Cortex of kidney (tissue), 1 donor: Measurements from ENCODE around the gene UBXN10.
"Not testable (repeated sequence)": the region's sequence is repeated elsewhere in the genome, so short reads cannot be mapped to it uniquely, and the experiment has no call there.

ENCODE experiments used
- DNase-seq: peaks from one replicate; lab custom pipeline; 2025; lab: John Stamatoyannopoulos, UW

UBXN10 gene

GRCh38 chr1:20200966-20201365, 15.1 kb downstream of the UBXN10 start:
- no peak for DNase-seq

DNA sequence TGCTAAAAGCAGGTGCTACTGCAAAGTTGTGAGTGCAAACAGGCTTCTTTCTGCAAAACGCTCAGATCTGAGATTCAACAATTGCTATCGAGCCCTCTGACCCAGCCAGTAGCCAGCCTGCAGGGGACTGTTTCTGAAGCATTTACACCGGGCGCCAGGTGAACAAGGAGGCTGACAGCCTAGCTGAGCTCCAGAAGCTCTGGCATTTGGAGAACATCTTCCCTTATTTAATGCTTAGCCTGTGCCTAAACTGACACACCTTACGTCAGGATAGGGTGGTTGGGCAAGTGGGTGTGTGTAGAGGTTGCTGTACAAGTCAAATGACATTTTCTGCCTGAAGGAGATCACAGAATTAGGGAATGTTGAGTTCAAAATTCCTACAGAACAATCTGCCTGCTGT, 16.3 kb downstream of the UBXN10 start:
- no peak for DNase-seq

DNA sequence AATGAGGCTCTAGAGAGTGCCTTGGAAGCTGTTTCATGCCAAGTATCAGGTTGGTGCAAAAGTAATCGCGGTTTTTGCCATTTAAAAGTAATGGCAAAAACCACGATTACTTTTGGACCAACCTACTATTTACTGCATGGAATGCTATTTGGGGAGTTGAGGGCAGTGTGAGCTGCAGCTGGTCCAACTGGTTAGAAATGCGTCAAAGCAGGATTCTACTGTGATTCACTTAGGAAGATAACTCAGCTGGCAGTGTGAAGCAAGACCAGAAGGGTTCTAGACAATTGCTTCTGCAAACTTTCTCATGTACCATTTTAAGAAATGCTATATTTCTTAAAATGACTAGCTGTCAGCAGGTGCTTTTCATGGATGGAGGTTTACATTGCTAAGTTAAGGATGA, 21.6 kb downstream of the UBXN10 start:
- no peak for DNase-seq

DNA sequence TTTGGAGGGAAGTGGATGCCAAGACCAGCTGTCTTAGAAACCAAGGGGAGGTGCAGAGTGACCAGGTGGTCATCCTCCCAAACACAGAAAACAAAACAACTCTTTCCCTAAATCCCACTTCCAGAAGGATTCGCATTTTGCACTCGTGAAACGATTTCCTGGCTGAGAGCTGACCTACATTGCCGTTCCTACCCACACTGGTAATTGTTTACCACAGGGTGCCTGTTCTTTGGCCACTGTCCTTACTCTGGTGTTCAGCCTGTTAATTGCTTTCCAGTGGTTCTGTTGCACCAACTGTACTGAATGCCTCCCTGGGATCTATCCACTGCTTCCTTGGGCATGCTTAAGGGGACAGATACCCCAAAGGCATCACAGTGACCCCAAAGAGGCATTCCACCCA, 23.6 kb downstream of the UBXN10 start:
- DNase-seq: no peak

DNA sequence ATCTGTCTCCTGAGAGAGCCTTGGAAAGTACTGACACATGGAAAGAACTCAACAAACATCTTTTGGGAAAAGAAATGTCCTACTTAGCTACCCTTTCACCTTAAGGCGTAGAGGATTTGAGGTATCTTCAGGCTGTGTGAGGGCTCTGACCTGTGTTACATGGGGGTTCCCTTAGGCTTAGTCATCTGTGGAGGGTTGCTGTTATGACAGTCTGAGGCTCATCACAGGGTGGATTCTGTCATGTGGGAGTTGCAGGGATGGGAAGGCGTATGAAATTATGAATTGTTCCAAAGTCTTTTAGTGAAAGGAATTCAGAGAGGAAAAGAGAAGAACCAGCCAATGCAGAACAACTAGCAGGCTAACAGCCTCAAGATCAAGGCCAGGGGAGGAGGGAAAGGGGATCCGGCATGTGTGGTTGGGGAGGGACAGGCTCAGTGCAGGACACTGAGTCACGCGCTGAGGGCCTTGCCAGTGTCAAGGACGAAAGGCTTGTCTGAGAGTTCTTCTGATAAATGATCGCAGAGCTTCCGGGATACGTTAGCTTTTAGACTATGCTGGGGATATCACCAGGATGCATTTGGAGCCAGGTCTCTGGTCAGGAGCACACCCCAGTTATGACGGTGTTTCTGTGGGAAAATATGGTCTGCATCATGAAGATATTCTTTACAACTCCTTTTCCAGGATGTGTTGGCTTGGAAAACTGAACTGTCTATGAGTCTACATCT, 25.0 kb downstream of the UBXN10 start:
- DNase-seq: no peak

DNA sequence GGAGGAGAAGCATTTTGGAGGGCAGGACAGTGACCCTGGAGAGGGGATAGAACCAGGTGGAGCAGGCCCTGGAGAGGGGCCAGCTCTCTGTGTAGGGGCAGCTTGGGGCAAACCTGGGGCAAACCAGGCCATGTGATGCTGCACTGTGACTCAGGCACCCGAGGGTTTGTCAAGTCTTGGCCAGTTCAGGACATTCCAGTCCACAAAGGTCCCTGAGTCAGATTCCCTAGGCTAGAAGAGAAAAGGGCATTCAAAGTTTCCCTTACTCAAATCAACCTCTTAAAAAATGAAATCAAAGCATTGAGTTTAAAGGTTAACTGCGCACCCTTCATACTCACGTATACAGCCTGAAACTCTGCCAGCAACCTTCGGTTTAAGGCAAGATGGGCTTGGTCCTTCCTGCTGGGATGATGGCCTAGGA, 25.6 kb downstream of the UBXN10 start:
- no peak for DNase-seq

GRCh38 chr1:20212085-20212684, 26.3 kb downstream of the UBXN10 start:
- DNase-seq: no peak

DNA sequence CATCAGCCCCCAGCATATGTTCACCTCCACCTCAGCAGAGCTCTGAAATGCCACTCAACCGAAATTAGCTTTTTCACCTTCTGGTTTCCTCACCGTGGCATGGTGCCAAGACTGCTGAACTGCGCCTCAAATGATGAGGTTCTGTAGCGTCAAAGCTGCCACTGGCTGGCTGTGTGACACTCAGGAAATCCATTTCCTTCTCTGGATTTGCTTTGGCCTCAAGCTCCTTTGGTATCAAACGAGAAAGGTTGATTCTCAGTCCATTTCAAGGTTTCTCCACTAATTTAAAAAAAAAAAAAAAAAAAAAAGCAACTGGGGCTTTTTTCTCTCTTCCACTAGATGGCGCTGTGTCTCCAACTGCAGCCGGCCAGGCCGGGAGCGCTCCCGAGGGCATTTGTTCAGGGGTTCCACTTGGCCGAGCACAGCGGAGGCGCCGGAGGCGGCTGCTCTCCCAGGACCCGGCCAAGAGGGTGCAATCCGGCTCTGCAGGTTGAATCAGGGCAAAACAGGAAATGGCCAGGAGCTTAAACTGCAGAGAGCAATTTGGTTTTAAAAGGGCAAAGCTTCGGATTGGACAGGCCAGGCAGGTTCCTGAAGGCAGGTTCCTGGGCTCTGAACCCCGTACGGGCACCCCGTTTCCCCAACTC, 26.9 kb downstream of the UBXN10 start:
- no peak for DNase-seq

GRCh38 chr1:20215716-20216115, 29.8 kb downstream of the UBXN10 start:
- no peak for DNase-seq

DNA sequence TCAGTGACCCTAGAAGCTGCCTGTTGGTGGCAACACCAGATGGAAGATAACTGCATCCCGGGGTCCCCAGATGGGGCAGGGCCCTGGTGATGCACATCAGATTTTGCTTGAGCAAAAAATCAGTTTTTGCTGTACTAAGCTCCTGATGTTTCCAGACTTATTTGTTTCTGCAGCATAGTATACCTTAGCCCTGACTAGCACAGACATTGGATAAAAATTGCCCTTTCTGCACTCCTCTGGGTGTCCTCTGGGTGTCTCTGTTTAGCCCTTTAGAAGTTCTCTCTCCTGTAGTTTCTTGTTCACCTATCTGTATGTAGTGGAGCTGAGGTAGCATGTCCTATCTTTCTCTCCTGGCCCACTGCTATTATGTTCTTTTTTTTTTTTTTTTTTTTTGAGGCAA, 30.7 kb downstream of the UBXN10 start:
- DNase-seq: no peak

DNA sequence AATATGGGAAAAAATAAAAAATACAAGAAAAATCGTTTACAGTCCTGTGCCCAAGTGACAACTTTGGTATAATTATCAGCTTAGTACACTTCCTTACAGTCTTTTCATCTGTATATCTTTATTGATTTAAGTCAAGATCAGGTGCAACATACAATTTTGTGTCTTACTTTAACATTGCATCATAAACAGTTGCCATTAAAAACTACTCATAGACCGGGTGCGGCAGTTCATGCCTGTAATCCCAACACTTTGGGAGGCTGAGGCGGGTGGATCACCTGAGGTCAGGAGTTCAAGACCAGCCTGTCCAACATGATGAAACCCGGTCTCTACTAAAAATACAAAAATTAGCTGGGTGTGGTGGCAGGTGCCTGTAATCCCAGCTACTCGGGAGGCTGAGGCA, 33.2 kb downstream of the UBXN10 start:
- DNase-seq: not testable (repeated sequence)

DNA sequence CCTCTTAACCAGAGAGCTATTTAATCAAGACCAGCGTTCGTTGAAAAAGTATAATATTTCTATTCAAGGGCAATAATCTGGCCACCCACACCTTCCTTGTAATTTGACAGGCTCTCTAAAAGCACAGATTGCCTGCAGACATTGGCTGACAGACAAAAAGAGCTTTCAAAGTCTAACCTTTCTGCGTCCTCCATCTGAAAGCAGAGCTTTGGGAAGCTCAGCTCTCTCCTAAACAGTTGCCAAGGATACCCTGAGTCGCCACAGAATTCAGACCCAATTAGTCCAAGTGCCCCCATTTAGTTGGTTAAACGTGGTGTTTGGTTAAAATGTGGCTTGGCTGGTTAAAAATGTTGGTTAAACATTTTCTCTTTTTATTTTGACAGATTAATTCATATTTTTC, 34.1 kb downstream of the UBXN10 start:
- DNase-seq: no peak

GRCh38 chr1:20223106-20223505, 37.2 kb downstream of the UBXN10 start:
- no peak for DNase-seq

GRCh38 chr1:20223551-20224419, 37.9 kb downstream of the UBXN10 start:
- DNase-seq: no peak

DNA sequence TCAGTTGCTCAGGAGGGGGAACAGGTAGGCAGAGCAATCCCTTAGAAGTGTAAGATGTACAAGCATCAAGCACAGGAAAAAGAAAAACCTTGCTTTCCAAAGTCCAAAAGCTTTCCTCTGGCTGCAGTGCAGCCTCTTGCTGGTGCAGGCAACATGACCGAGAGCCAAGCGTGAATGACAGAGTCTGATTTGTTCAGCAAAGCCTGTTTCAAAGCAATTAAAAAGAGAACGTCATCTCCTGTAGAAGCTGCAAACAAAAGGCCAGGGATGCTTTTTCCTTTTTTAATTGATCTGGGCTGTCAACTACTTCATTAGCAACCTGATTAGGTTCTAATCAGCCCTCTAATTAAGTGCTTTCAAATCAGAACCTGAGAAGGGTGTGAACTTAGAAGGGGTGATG, 38.6 kb downstream of the UBXN10 start:
- no peak for DNase-seq

DNA sequence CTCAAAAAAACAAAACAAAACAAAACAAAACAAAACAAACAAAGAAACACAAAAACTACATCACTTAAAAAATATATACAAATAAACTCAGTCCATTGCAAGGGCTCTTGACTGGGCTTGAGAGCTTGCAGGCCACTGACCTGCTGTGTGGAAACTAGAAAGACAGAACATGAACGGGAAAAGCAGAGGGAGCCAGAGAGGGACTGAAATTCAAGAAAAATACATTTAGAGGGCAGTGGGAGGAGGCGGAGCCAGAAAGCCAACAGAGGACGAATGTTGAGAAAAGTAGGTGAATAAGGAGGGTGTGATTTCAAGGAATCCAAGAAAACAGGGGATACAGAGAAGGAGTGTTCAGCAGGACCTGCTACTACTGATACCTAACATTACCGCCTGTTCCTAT, 41.8 kb downstream of the UBXN10 start:
- DNase-seq: no peak

DNA sequence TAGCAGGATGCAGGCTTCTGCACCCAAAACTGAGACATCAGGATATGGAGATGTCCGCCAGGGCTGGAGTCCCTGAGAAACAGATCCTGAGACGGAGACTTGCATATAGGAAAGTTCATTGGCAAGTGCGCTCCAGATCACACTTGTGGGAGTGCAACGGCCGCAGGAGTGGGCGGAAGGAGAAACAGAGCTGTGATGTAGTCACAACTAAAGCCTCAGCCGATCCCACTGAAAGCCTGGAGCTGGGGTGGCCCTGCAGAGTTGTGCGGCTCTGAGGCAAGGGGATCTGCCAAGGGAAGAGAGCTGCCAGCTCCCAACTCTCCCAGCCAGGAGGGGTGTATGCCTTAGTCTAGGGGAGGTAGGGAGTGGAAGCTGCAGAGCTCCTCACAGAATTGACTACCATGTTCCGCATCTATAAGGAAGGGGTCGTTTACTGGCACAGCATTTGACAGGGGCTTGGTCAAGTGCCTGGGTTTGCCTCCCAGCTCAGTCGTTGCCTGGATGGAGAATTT, 42.5 kb downstream of the UBXN10 start:
- no peak for DNase-seq

DNA sequence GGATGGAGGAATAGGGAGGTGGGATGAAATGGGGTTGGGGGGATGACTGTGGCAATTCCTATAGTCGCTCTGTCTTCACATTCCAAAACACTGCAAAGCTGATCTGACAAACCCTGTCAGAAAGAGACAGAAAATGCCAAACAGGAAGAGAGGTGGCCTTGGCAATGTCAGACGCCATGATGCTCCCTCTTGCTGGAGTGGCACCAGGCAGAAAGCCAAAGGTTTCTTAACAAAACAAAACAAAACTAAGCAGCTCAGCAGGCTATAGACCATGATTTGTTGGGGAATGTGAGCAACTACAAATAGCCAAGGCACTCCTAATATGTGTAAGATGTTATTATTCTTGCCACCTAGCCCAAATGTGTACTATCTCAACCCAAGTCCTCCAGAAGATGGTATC, 43.3 kb downstream of the UBXN10 start:
- no peak for DNase-seq

GRCh38 chr1:20232564-20232963, 46.7 kb downstream of the UBXN10 start:
- DNase-seq: not testable (repeated sequence)

DNA sequence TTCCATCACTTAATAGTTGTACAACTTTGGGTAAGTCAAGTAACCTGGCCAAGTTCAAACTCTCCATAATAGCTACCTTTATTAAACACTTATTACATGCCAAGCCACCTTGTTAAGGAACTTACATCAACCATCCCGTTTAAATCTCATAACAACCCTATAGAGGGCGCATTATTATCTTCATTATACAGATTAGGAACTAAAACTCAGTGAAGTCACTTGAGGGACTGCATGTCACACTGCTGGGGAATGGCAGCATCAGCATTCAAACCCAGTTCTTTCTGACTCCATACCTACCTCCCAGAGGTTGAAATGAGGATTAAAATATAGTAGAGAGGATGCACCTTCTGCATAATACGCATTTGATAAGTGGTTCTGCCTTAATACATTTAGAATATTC, 47.5 kb downstream of the UBXN10 start:
- DNase-seq: no peak

DNA sequence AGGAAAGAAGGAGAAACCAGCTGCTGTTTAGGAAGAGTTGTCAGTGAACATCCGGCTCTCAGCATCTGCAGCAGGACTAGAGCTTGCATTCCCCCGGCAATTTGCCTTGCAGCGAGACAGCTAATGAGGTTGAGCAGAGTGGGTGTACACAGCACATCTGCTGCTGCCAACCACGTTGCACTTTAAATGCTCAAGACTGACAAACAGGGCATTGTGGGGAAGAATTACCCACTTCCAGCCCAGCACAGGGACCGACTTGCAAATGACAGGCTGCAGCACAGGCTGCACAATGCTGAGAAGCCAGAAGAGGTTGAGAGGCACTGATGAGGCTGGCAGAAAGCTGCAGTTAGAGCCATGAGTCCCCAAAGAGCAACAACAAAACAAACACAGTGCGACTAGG, 48.0 kb downstream of the UBXN10 start:
- DNase-seq: no peak

DNA sequence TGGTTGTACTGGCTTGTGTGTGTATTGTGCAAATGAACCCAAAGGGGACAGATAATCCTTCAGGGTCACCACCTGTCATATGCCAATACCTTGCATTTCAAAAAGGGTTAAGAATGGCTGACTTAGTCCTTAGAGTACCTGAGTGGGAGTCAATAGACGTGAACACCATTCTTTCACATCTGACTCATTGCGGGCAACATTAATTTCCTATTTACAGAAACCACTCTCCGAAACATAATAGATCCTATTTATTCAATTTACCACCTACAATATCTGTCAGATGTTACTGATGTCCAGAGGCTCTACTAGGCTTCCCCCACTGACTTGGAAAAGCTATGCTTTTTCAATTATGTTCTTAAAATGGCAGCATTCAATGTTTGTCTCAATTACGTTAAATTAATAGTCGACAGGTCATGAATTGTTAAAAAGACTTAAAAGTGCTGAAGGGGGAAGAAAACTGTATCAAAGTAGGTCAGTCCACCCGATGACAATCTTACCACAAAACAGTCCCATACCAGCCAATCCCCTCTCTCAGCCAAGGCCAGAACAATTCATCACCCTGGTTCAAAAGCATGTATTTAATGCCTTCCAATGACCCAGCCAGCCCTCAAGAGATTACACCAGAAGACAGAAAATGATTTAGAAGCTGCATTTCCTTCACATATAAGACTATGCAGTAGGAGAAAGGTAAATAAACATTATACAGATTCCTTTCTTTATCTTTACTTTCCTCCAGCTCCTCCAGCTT, 49.1 kb downstream of the UBXN10 start:
- no peak for DNase-seq
